ENCODE measurements around the gene ACOXL. TPM values are rescaled to one million over a fixed set of nuclear protein-coding genes. Genes with fewer than 3 reads are reported as not detected.
"Not testable (repeated sequence)": the region's sequence is repeated elsewhere in the genome, so short reads cannot be mapped to it uniquely, and the experiment has no call there.

ACOXL gene
- total RNA-seq, 1 experiment from 2014 or later, result not detected

DNA sequence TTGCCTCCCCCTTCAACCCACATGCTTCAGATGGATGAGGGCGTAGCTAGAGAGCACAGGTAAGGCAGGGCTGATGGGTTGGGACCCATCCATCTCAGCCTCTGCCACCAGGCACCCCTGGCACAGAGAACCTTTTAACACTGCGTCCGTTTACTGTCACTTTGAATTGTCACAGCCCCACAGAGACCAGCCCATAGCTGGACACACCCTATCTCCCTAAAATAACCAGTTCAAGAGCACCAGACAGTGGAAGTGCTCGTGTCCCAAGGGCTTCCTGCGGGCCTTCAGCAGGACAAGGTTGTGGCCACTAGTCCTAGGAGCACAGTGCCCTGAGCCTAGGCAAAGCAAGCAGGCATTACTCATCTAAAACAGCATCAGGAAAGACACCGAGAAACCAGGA lies 34.1 kb upstream of the ACOXL start:
- H3K27me3 ChIP-seq (ENCODE audit: low read length); H3K9me3 ChIP-seq (ENCODE audit: low read length); H3K9me2 ChIP-seq (replicated peaks; ENCODE audit: insufficient read depth, low read length); H3K4me1 ChIP-seq (ENCODE audit: low read length); H4K20me1 ChIP-seq (ENCODE audit: insufficient read depth, low read depth, low read length); H2AFZ ChIP-seq (ENCODE audit: low read length); H3K79me2 ChIP-seq (ENCODE audit: low read length); DNase-seq; H3K9ac ChIP-seq (ENCODE audit: low read length); H3K36me3 ChIP-seq (ENCODE audit: insufficient read depth, low read length); H3K4me3 ChIP-seq (ENCODE audit: low read length); H3K27ac ChIP-seq (ENCODE audit: low read length); H3K4me2 ChIP-seq (ENCODE audit: low read depth, low read length, poor library complexity, severe bottlenecking): not testable (repeated sequence)

DNA sequence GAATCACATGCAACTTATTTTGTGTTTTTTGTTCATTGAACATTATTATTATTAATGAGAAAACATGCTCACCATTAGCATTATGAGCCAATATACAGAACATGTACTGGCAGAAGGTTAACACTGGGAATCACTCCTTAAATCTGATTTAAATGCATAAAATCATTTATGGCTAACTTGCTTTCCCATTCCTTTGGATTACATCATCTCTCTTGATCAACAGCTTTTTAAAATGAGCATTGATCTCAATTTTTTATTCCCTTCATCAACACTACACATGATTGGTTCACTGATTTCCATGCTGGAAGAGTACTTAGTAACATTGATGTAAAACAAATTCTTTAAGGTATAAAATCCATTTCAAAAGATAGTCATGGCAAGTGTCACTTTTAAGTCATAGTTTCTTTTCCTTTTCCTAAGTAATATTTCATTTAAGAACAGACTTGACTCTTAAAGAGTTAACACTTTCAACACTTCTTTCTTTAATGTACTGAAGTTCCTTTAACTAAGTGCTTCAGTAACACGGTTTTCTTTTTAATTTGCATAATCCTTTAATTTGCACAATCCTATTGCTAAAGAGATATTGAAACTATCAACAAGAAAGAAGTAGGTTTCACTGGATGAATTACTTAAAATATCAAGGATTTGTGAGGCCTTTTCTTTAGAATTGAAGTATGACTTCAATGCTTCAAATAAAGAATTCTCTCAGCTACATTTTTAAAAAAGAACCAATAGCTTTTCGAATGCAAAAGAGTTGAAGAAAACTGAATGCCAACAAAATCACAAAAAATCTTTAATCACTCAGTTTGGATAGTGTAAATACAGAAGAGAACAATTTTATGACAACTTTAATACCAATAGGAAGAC lies 29.6 kb upstream of the ACOXL start:
- no peaks in the 10 kb centered on the region for H3K36me3 ChIP-seq (ENCODE audit: insufficient read depth, low read length)

DNA sequence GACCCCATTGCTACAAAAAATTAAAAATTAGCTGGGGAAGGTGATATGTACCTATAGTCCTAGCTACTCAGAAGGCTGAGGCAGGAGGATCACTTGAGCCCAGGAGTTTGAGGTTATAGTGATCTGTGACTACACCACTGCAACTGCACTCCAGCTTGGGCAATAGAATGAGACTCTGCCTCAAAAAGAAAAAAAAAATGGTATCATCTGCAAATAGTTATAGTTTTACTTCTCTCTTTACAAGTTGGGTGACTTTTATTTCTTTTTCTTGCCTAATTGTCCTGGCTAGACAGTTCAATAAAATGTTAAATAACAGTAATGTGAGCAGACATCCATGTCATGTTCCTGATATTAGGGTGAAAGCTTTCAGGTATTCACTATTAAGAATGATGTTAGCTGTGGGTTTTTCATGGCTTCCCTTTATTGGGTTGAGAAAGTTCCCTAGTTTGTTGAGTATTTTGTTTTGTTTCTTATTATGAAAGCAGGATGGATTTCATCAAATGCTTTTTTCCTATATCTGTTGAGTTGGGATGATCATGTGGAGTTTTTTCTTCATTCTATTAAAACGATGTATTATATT lies 24.9 kb upstream of the ACOXL start:
- no peak overlapping the region for H3K4me3 ChIP-seq (ENCODE audit: low read length)
- no peaks in the 10 kb centered on the region for H3K9me3 ChIP-seq (ENCODE audit: low read length)
- no peak overlapping the region for H3K4me2 ChIP-seq (ENCODE audit: low read depth, low read length, poor library complexity, severe bottlenecking)
- H3K4me1 ChIP-seq (ENCODE audit: low read length), result peaks cover 6% of the 10 kb centered on the region
- H2AFZ ChIP-seq (ENCODE audit: low read length), result no peak overlapping the region
- H3K79me2 ChIP-seq (ENCODE audit: low read length), result no peaks in the 10 kb centered on the region
- H3K9ac ChIP-seq (ENCODE audit: low read length), result no peak overlapping the region
- H3K27me3 ChIP-seq (ENCODE audit: low read length), result no peaks in the 10 kb centered on the region
- H3K27ac ChIP-seq (ENCODE audit: low read length), result no peak overlapping the region
- no peak for DNase-seq
- no peaks in the 10 kb centered on the region for H3K9me2 ChIP-seq (replicated peaks; ENCODE audit: insufficient read depth, low read length)
- H3K36me3 ChIP-seq (ENCODE audit: insufficient read depth, low read length), result no peaks in the 10 kb centered on the region
- no peaks in the 10 kb centered on the region for H4K20me1 ChIP-seq (ENCODE audit: insufficient read depth, low read depth, low read length)

More for the DNA sequence above, 29.6 kb upstream of the ACOXL start:
- Histone ChIP-seq H2AFZ (ENCODE audit: low read length) (no peak overlapping the region), H3K79me2 (ENCODE audit: low read length) (no peaks in the 10 kb centered on the region), H3K4me2 (ENCODE audit: low read depth, low read length, poor library complexity, severe bottlenecking) (no peak overlapping the region), H3K9ac (ENCODE audit: low read length) (no peak overlapping the region), H3K4me1 (ENCODE audit: low read length) (peaks cover 8% of the 10 kb centered on the region), H3K9me2 (replicated peaks; ENCODE audit: insufficient read depth, low read length) (no peaks in the 10 kb centered on the region), H3K9me3 (ENCODE audit: low read length) (no peaks in the 10 kb centered on the region), H3K27me3 (ENCODE audit: low read length) (no peaks in the 10 kb centered on the region), H3K4me3 (ENCODE audit: low read length) (no peak overlapping the region), H4K20me1 (ENCODE audit: insufficient read depth, low read depth, low read length) (no peaks in the 10 kb centered on the region), H3K27ac (ENCODE audit: low read length) (no peak overlapping the region)
- no peak for DNase-seq

DNA sequence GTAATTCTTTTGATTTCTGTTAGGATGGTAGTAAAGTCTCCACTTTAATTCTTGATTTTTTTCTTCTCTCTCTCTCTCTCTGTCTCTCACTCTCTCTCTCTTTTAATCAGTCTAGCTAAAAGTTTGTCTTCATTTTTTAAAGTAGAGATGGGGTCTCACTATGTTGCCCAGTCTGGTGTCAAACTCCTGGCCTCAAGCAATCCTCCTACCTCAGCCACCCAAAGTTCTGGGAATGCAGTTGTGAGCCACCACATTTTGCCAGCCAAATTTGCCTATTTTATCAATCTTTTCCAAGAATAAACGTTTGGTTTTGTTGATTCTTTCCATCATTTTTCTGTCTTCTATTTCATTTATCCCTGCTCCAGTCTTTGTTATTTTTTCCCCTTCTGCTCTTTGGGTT lies 23.9 kb upstream of the ACOXL start:
- no peak overlapping the region for H2AFZ ChIP-seq (ENCODE audit: low read length)
- H4K20me1 ChIP-seq (ENCODE audit: insufficient read depth, low read depth, low read length), result no peaks in the 10 kb centered on the region
- no peaks in the 10 kb centered on the region for H3K27me3 ChIP-seq (ENCODE audit: low read length)
- H3K4me2 ChIP-seq (ENCODE audit: low read depth, low read length, poor library complexity, severe bottlenecking), result no peak overlapping the region
- no peak overlapping the region for H3K27ac ChIP-seq (ENCODE audit: low read length)
- no peak for DNase-seq
- no peaks in the 10 kb centered on the region for H3K9me3 ChIP-seq (ENCODE audit: low read length)
- no peaks in the 10 kb centered on the region for H3K36me3 ChIP-seq (ENCODE audit: insufficient read depth, low read length)
- no peaks in the 10 kb centered on the region for H3K79me2 ChIP-seq (ENCODE audit: low read length)
- no peak overlapping the region for H3K9ac ChIP-seq (ENCODE audit: low read length)
- H3K4me1 ChIP-seq (ENCODE audit: low read length), result no peaks in the 10 kb centered on the region
- H3K4me3 ChIP-seq (ENCODE audit: low read length), result no peak overlapping the region
- H3K9me2 ChIP-seq (replicated peaks; ENCODE audit: insufficient read depth, low read length), result no peaks in the 10 kb centered on the region

DNA sequence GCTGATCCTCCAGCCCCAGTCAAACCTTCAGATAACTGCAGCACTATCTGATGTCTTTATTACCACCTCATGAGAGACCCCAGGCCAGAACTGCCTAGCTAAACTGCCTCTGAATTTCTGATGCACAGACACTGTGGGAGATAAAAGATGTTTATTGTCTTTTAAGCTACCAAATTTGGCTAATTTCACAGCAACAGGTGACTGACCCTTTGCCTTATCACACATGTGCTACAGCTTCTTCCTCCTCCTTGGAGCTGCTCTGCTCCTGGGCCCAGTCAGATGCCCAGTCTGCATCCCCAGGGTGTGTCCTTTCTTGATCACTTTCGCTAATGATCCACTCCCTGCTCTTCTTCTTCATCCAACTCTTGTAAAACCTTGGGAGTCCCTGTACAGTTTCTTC lies 19.6 kb upstream of the ACOXL start:
- H3K4me3 ChIP-seq (ENCODE audit: low read length), result no peak overlapping the region
- no peaks in the 10 kb centered on the region for H3K9me2 ChIP-seq (replicated peaks; ENCODE audit: insufficient read depth, low read length)
- no peak overlapping the region for H3K4me2 ChIP-seq (ENCODE audit: low read depth, low read length, poor library complexity, severe bottlenecking)
- H4K20me1 ChIP-seq (ENCODE audit: insufficient read depth, low read depth, low read length), result no peaks in the 10 kb centered on the region
- no peaks in the 10 kb centered on the region for H3K9me3 ChIP-seq (ENCODE audit: low read length)
- no peak for DNase-seq
- H3K27me3 ChIP-seq (ENCODE audit: low read length), result no peaks in the 10 kb centered on the region
- H3K9ac ChIP-seq (ENCODE audit: low read length), result no peak overlapping the region
- no peak overlapping the region for H2AFZ ChIP-seq (ENCODE audit: low read length)
- no peaks in the 10 kb centered on the region for H3K79me2 ChIP-seq (ENCODE audit: low read length)
- H3K4me1 ChIP-seq (ENCODE audit: low read length), result no peaks in the 10 kb centered on the region
- no peaks in the 10 kb centered on the region for H3K36me3 ChIP-seq (ENCODE audit: insufficient read depth, low read length)
- H3K27ac ChIP-seq (ENCODE audit: low read length), result no peak overlapping the region

DNA sequence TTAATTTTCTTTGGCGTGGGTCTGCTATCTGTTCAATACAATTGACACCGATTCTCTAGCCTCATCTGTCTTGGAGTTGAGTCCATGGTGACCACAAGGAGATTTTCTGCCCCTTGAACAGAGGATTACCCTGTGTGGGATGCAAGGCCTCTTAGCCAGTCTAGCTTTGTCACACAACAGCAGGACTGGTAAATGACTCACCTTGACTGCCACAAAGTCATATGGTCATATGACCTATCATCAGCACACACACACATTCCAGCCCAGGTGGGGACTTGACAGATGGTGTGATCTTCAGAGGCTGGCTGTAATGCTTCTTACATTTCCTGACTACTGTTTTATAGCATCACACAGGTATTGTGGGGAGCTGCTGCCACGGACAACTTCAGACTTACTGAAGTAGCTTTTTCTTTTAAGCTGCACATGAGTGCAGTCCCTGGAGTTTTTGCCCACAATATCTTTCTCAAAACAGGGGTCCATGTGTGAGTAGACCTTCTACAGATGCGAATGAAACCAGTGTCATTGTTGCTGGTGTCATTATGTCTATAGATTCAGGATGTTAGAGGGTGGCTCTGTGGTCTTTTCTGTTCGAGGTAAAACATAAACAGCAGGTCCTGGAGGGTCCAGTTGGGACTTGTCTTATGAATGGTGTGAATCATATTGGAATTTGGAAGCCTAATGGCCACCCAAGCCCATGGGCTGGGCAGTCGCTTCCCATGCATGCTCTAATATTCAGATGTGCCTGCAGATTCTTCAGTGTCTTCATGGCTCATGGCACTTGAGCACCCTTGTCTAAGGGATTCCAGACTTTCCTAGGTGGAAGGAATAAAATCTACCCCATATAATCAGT lies 18.6 kb upstream of the ACOXL start:
- Histone ChIP-seq H3K4me3 (ENCODE audit: low read length) (no peak overlapping the region), H3K36me3 (ENCODE audit: insufficient read depth, low read length) (no peaks in the 10 kb centered on the region), H3K4me1 (ENCODE audit: low read length) (no peaks in the 10 kb centered on the region), H3K79me2 (ENCODE audit: low read length) (no peaks in the 10 kb centered on the region), H3K4me2 (ENCODE audit: low read depth, low read length, poor library complexity, severe bottlenecking) (no peak overlapping the region), H3K9ac (ENCODE audit: low read length) (no peak overlapping the region), H3K27me3 (ENCODE audit: low read length) (no peaks in the 10 kb centered on the region), H2AFZ (ENCODE audit: low read length) (no peak overlapping the region), H3K27ac (ENCODE audit: low read length) (no peak overlapping the region), H4K20me1 (ENCODE audit: insufficient read depth, low read depth, low read length) (no peaks in the 10 kb centered on the region), H3K9me2 (replicated peaks; ENCODE audit: insufficient read depth, low read length) (no peaks in the 10 kb centered on the region), H3K9me3 (ENCODE audit: low read length) (no peaks in the 10 kb centered on the region)
- DNase-seq, result no peak

DNA sequence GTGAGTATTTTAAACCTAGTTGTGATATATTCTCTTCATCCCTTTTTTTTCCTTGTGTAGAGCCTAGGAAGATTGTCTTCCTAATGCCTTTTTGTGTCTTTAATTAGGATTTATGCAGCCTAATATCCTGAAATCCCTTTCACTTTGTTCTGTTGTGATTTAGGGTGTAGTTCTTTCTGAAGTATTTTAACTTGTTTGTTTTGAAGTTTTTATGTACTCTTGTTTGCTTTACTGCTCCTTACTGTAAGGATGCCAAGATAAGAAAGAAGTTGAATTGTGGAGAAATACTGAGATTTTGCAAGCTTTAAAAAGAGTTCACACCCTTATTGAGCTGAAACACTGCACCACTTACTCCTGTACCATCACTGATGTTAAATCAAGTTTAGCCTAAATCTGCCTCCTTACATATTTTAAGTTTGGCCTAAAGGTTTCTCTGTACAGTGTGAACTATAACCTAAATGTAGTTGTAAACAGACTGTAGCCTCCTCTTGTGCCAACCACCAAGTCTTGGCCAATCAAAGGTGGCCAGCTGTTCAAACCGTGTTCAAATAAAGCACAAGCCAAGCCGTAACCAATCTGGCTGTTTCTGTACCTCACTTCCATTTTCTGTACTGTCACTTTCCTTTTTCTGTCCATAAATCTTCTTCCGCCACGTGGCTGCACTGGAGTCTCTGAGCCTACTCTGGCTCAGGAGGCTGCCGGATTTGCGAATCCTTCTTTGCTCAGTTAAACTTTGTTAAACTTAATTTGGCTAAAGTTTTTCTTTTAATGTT lies 17.7 kb upstream of the ACOXL start:
- Histone ChIP-seq H3K4me1 (ENCODE audit: low read length) (no peaks in the 10 kb centered on the region), H3K79me2 (ENCODE audit: low read length) (no peaks in the 10 kb centered on the region), H2AFZ (ENCODE audit: low read length) (no peak overlapping the region), H3K27me3 (ENCODE audit: low read length) (no peaks in the 10 kb centered on the region), H3K27ac (ENCODE audit: low read length) (no peak overlapping the region), H3K4me2 (ENCODE audit: low read depth, low read length, poor library complexity, severe bottlenecking) (no peak overlapping the region), H3K9me2 (replicated peaks; ENCODE audit: insufficient read depth, low read length) (no peaks in the 10 kb centered on the region), H3K9ac (ENCODE audit: low read length) (no peak overlapping the region), H3K9me3 (ENCODE audit: low read length) (no peaks in the 10 kb centered on the region), H3K36me3 (ENCODE audit: insufficient read depth, low read length) (no peaks in the 10 kb centered on the region), H4K20me1 (ENCODE audit: insufficient read depth, low read depth, low read length) (no peaks in the 10 kb centered on the region), H3K4me3 (ENCODE audit: low read length) (no peak overlapping the region)
- DNase-seq, result no peak
